Left lobe of liver (tissue), 2 donors: ENCODE data around the gene GPR137. TPM values are rescaled to one million over a fixed set of nuclear protein-coding genes. Genes with fewer than 3 reads are reported as not detected.
"Not testable (repeated sequence)": the region's sequence is repeated elsewhere in the genome, so short reads cannot be mapped to it uniquely, and the experiment has no call there.

Experiments
- ATAC-seq: fragments of 200-7000 bp; cut with Tn5 transposase; one replicate; pipeline ENCODE4 v1.9.1; 2020; ENCODE audit warnings: mild to moderate bottlenecking, moderate library complexity
- DNase-seq: peaks from one replicate; pipeline ENCODE4 v3.0.0-alpha.2; 2020; ENCODE audit warnings: low spot score
- total RNA-seq: library from RNA; stranded (reverse); gene quantifications from one replicate; pipeline ENCODE4 v1.2.1, GENCODE V29; 2021
- donor health status: DM: no; HTN: no; CAD: no; lungs with moderate emphysema.
- donor health status: DM: no; HTN: yes; CAD: no.

Gene GPR137
- total RNA-seq, 1 donor from 2014 or later: 26.8 TPM

DNA sequence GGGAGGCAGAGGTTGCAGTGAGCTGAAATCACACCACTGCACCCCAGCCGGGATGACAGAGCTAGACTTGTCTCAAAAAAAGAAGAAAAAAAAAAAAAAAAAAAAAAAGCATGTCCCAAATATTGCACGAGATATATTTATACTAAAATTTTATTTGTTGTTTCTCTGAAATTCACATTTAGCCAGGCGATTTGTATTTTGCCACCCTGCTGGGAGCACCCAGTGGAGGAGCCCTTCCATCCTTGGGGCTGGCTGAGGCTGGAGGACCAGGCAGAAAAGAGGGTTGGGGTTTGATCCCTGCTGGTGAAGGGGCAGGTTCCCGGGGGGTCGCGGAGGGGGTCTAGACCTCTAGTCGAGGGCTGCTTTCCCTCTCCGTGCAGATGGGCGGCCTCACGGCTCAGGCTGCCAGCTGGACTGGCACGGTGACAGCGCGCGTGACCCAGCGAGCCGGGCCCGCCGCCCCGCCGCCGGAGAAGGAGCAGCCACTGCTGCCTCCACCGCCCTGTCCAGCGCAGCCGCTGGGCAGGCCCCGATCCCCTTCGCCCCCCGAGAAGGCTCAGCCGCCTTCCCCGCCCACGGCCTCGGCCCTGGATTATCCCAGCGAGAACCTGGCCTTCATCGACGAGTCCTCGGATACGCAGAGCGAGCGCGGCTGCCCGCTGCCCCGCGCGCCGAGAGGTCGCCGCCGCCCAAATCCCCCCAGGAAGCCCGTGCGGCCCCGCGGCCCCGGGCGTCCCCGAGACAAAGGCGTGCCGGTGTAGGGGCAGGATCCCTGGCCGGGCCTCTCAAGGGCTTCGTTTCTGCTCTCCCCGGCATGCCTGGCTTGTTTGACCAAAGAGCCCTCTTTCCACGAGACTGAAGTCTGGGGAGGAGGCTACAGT lies 13.6 kb downstream of the GPR137 start:
- DNase-seq: peak; percentile 72
- peak; percentile 68 for ATAC-seq

DNA sequence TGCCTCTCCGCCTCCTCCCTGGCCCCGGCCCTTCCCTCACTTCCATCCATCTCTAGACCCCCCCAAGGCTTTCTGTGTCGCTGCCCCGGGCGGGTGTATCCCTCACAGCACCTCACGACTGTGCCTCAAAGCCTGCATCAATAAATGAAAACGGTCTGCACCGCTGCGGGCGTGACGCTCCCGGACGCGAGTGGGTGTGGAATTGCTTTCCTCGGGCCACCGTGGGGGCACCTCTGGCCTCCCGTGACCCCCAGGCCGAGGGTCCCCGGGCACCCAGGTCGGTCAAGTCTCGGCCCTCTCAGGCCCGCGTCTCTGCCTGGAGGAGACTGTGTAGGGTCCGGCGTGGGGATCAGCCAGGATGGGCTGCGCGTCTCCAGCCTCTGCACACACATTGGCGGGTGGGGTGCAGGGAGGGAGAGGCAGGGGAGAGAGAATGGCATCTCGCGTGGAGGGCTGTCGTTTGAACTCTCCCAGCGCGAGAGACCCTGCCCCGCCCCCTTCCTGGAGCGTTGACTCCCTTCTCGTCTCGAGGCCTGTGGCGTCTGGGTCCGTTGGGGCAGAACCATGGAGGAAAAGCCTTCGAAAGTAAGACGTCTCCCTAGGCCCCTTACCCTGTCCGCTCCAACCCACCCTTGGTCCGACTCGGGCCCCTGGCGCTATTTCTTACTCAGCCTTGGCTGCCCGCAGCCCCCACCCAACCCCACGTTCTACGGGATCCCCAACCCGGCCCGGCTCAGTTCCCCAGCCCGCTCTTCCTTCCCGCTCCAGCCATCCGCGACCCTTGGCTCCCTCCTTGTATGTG lies 14.4 kb downstream of the GPR137 start, which contains the start of gene CATSPERZ:
CATSPERZ (plus strand) TSS at position 512 of the 802 bp plus-strand sequence; CDS start at position 565, 53 bp downstream.
- peak; percentile 51 for DNase-seq
- ATAC-seq: no peak

GRCh38 chr11:64303109-64304031 lies 17.7 kb downstream of the GPR137 start:
- peak; percentile 50 for DNase-seq
- no peak for ATAC-seq

DNA sequence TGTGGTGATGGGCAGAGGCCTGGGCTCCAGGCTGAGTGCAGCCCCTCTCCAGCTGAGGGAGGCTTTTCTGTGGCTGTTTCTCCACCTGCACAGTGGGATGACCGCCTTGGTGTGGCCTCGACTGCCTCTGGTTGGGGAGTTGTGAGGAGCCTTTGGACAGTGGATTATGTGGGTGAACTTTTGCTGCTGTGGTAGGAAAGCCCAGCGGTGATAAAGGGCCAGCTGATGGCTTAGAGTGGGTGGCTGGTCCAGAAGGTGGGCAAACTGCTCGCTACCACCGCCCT lies 18.3 kb downstream of the GPR137 start:
- no peak for ATAC-seq
- DNase-seq: no peak

DNA sequence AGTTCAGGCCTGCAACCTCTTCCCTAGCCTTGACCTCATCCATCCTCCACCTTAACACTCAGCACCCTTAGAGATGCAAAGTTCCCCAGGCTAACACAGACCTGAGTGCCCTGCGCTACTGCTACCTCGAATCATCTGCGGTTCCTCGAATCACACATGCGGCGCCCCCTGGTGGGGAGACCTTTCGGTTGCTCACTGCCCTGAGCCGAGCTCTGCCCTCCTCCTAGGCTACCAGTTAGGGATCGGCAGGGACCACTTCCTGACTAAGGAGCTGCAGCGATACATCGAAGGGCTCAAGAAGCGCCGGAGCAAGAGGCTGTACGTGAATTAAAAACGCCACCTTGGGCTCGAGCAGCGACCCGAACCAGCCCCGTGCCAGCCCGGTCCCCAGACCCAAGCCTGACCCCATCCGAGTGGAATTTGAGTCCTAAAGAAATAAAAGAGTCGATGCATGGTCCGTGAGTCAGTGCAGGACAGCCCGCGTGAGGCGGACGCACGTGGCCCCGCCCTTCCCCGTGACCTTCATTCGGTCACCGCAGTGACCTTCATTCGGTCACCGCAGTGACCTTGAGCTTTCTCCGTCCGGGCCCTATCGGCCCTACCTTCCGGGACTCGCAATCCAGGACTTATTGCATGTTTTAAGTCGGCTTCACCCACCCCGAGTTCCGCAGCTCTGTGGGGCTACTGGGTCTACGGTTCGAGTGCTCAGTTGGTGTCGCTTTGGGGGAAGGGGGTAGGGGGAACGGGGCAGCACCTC lies 18.8 kb downstream of the GPR137 start:
- peak; percentile 42 for ATAC-seq
- DNase-seq: peak; percentile 91

GRCh38 chr11:64305075-64305690 lies 19.5 kb downstream of the GPR137 start, which contains the start of gene ESRRA:
TSS of gene ESRRA (plus strand) at chr11:64305524. CDS start at chr11:64307180, 1,656 bp downstream.
- ATAC-seq (peak; percentile 72), DNase-seq (peak; percentile 100)

DNA sequence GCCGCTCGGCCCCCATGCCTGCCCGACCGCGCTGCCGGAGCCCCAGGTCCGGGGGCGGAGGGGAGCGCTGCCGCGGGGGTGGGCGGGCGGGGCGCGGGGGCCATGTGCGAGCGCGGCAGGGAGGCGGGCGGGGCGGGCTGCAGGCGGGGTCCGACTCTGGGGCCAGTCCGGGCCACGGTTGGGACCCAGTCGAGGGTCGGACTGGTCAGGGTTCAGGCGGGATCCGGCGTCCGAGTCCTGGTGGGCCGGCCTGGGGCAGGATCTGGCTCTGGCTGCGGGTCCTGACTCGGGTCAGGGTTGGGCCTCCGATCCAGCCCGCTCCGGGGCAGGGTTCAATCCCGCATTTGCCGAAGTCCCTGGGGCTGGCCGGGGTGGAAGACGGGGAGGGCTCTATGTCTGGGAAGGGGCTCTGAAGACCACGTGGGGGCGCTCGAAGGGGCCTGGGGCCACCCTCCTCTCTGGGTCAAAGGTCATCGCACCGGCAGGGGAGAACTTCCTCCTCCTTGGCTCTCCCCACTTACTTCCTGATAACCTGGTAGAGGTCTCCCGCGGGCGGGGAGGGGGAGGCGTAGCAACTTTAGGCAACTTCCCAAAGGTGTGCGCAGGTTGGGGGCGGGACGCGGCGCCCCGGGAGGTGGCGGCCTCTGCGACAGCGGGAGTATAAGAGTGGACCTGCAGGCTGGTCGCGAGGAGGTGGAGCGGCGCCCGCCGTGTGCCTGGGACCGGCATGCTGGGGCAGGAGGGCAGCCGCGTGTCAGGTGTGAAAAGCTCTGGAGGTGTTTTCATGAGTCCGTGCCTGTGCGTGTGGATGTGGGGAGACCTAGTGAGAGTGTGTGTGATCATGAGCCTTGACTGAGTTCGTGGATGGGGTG lies 20.3 kb downstream of the GPR137 start:
- ATAC-seq (peak; percentile 41), DNase-seq (peak; percentile 92)

DNA sequence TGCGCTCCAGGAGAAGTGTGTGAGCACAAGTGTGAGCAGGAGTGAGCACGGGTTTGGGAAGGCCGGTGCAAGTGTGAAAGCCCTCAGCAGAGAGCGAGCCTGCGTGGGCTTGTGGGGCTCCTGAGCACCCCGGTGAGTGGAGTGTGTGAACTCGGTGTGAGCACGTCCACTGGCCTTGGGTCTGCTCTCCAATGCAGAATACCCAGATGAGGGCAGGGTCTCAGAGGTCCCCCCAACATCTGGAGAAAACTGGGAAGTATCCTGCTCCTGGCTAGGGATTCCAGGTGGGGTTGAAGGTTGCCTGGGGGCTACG lies 20.9 kb downstream of the GPR137 start:
- peak; percentile 0 for ATAC-seq
- DNase-seq: no peak

GRCh38 chr11:64306876-64307622 lies 21.4 kb downstream of the GPR137 start:
- DNase-seq: peak; percentile 93
- peak; percentile 51 for ATAC-seq

DNA sequence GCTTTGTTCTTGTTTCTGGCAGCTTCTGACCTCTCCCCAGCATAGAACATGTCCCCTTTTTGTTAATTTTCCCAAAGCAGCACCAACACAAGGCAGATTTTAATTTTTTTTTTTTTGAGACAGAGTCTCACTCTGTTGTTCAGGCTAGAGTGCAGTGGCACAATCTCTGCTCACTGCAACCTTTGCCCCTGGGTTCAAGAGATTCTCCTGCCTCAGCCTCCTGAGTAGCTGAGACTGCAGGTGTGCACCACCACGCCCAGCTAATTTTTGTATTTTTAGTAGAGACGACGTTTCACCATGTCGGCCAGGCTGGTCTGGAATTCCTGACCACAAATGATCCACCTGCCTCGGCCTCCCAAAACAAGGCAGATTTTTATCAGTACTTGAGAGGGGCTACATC lies 22.1 kb downstream of the GPR137 start:
- ATAC-seq: not testable (repeated sequence)
- peak; percentile 41 for DNase-seq

DNA sequence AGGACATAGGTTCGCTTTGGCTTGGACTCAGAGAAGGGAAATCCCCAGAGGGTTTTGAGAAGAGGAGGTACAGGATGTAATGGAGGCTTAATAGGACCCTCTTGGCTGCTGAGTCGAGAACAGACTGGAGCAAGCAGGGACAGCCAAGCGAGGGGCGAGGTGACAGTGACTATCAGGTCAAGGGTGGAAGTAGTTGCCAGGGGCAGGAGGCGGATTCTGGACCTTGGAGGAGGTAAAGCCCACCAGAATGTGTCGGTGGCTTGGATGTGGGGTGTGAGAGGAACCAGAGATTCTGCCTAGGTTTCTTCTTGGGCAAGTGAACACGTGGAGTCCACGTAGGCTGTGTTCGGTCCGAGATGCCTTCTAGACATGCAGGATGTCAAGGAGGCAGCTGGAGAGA lies 27.3 kb downstream of the GPR137 start:
- DNase-seq: no peak

GRCh38 chr11:64313491-64314145 lies 28.0 kb downstream of the GPR137 start:
- no peak for ATAC-seq
- no peak for DNase-seq

More for the DNA sequence above, 27.3 kb downstream of the GPR137 start:
- no peak for ATAC-seq

DNA sequence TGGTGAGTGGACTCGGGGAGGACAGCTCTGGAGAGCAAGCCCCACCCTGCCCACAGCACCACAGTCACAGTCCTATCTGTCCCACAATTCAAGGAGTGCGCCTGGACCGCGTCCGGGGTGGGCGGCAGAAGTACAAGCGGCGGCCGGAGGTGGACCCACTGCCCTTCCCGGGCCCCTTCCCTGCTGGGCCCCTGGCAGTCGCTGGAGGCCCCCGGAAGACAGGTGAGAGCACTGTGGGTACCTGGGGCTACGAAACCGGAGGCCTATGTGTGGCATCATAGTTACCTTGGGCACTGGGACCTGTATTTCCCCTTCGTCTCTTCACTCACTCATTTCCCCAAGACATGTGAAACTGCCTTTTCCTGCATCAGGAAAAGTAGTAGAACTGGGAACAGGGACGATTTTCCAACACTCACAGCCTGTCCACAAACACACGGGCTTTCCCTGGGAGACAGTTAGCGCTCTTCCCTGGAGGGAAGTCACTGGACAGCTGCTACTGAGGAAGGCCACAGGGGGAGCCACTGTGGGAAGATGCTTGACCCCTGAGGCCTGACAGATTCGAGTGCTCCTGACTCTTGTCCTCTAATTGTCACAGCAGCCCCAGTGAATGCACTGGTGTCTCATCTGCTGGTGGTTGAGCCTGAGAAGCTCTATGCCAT lies 28.6 kb downstream of the GPR137 start:
- ATAC-seq (no peak), DNase-seq (no peak)

DNA sequence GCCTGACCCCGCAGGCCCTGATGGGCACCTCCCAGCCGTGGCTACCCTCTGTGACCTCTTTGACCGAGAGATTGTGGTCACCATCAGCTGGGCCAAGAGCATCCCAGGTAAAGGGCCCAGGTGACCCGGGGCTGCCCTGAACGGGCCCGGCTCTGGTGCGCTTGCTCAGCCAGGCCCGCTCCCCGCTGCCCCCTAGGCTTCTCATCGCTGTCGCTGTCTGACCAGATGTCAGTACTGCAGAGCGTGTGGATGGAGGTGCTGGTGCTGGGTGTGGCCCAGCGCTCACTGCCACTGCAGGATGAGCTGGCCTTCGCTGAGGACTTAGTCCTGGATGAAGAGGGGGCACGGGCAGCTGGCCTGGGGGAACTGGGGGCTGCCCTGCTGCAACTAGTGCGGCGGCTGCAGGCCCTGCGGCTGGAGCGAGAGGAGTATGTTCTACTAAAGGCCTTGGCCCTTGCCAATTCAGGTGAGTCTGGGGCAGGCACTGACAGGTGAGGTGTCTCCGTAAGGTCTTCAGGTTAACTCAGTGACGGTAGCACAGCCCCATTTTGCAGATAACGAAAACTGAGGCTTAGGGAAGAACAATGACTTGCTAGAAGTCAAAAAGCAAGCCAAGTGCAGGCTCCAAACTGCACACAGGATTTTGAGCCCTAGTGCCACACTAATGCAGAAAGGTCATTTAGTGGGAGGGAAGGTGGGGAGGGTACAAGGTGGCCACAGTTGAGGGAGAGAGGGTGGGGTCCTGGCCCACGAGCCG lies 29.3 kb downstream of the GPR137 start:
- DNase-seq: peak; percentile 46

GRCh38 chr11:64315667-64316526 lies 30.2 kb downstream of the GPR137 start:
- DNase-seq, ATAC-seq: not testable (repeated sequence)

More for the DNA sequence above, 29.3 kb downstream of the GPR137 start:
- ATAC-seq: no peak
